ENCODE measurements around the gene SYT1.

Gene SYT1

DNA sequence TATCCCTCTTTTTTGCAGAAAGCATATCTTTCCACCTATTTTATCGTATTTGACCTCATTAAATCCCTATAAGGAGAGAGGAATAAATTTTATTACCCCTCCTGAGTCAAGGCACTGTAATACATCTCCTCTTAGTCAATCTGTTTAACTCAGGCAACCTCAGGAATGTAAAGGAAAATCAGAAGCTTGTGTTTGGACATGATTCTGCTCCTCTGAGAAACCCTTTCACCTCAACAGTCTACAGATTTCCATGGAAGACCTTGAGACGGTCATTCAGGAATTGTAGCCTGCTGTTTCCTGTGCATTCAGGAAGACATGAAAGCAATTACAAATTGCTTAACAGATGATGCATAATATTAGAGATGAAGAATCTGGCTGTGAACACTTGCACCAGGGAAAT lies 465.4 kb downstream of the SYT1 start:
- DNase-seq (ENCODE audit: low read depth in 1 of 2, low spot score in 1 of 2), result no peak

DNA sequence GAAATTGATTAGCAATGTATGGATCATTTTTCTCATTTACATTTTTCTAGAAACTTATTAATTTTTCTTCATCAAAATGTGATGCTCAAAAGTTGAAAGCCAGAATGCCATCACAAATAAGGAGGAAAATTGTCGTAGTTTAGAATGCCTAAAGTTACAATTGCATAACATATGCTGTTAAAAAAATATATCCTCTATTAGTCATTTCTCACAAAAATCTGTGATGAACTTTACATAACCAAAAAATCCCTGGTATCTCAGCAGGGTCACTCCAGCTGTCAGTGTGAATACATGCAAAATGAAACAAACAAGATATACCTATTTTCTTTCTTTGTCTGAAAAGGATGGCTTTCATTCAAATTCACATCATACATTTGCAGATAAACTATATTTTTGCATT lies 467.3 kb downstream of the SYT1 start:
- DNase-seq (ENCODE audit: low read depth in 1 of 2, low spot score in 1 of 2), result no peak

DNA sequence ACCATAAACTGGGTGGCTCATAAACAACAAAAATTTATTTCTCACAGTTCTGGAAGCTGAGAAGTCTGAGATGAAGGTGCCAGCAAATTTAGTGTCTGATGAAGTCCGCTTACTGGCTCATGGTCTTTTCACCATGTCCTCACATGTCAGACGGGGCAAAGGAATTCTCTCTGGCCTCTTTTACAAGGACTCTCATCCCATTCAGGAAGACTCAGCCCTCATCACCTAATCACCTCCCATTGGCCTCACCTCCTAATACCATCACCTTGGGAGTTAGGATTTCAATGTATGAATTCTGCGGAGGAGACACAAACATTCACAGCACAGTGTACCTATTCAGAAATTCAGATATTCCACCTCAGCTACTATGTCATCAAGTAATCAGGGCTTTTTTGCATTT lies 468.6 kb downstream of the SYT1 start:
- no peak for DNase-seq (ENCODE audit: low read depth in 1 of 2, low spot score in 1 of 2)

DNA sequence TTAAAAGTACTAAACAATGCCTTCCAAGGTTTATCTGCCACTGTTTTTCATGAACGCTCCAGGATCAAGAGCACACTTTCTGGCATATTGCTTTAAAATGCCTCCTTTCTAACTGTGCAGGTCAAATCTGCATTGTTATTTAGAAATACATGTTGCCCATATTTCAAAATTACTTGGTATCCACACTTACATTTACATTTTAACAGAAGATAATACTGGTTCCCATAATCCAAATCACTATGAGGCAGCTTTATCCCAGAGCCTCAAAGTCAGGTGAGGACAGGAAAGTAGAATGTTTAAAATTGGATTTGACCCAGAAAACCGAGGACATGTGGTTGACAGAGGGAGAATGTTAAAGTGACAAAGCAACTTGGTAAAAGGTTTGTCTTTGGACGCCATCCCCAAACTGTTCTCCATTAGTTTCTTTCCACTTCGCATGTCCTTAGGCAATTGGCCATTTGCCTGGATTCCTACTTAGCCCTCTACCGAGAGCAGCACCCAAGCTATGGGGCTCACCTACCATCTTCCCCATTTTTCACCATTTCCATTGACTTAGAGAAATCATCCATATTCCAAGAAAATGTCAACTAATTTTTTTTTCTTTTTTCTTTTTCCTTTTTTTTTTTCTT lies 473.2 kb downstream of the SYT1 start:
- no peak for DNase-seq (ENCODE audit: low read depth in 1 of 2, low spot score in 1 of 2)

DNA sequence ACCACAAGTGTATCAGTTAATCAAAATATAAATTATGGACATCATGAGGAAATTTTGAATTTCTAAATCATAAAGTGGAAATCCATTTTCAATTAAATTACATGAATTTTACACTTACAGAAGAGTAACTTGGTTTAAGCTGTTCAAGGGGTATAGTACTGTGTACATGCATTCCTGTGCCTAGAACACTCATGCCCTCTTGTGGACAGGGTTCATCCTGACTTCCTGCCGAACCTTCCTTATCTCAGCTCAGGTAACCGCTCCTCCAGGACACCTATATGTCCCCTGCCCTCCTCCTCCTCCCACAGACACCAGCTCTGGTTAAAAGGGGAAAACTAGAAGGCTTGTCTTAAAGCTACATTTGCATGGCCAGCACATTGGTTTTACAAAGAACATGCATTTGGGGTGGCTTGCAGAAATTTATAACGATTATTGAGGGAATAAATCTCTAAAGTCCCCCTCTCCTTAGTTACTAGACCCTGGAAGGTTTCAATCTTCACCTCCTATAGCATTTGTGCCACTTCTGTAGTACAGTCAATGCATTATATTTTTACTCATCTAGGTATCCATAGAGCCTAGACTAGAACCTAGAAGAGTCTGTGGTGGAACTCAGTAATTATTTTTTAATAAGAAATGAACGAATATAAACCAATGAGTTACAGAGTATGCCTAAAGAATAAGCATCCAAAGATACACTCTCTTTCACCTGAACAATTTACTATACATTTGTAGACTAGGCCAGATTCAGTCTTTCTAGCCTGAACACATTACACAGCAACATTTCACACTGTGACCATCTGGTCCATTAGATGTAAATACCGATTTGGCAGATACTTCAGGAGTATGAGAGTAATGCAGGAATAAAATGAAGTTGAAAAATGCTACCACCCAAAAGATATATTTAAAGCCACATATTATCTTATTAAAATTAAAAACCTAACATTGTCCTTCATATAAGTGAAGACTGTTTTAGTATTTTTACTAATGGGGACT lies 480.6 kb downstream of the SYT1 start:
- DNase-seq (ENCODE audit: low read depth in 1 of 2, low spot score in 1 of 2), result no peak

DNA sequence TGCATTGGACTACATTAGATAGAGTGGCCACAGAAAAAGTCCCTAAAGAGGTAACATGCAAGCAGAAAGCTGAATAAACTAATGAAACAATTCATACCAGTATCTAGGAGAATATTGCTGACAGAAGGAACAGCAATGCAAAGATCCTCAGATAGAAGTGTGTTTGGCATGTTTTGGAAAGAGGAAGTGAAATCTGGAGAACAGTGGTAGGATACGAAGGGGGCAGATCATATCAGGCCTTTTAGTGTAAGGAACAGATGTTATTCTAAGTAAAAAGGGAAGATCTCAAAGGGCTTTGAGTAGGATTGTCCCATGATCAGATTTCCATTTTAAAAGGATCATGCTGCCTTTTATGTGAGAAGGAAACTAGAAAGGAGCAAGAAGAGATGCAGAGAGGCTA lies 483.3 kb downstream of the SYT1 start:
- DNase-seq (ENCODE audit: low read depth in 1 of 2, low spot score in 1 of 2), result no peak

DNA sequence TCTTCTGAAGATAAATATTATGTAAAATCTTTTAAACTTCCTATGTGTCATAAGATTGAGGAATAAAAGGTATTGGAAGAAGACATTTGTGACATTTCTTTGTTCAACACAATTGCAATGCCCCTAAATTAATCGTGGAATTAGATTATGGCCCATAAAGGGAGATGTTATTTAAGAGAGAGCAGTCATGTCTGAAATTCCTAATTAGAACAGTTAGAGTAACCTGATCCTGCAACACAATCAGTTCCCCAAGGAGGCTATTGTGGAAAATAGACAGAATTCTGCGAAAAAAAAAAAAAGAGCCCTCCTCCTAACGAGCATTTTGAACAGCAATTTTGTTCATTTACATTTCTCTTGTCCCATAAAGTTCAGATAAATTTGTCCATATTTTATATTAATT lies 486.7 kb downstream of the SYT1 start:
- no peak for DNase-seq (ENCODE audit: low read depth in 1 of 2, low spot score in 1 of 2)

DNA sequence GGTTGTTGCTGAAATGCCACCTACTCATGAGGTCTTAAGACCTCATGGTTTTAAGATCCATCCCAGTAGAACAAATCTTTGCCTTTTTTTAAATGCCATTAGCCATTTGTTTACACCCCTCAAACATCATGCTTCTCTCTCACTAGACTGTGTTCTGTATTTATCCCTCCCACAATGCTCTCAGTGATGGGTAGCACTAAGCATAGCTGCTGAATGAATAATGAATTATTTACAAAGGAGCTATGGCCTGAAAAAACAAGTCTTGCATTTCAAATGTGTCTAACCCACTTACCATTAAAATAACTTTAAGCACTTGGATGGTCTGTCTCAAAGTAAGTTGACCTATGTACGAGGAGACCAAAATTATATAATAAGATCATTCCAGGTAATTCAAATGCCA lies 491.6 kb downstream of the SYT1 start:
- no peak for DNase-seq (ENCODE audit: low read depth in 1 of 2, low spot score in 1 of 2)

DNA sequence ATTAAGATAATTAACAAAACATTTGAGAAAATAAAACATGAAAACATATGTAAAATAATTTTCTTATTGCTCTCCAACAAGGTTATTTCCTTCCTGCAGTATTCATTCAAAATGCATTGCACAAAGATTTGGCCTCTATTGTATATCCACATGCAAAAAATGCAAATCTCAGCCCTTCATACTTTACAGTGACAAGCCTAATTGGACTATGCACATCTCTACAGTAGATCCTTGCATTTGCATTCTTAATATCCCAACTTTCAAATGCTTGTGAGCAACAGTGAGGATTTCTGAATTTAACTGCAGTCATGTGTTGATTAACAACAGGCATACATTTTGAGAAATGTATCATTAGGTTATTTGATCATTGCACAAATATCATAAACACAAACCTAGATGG lies 492.5 kb downstream of the SYT1 start:
- no peak for DNase-seq (ENCODE audit: low read depth in 1 of 2, low spot score in 1 of 2)

DNA sequence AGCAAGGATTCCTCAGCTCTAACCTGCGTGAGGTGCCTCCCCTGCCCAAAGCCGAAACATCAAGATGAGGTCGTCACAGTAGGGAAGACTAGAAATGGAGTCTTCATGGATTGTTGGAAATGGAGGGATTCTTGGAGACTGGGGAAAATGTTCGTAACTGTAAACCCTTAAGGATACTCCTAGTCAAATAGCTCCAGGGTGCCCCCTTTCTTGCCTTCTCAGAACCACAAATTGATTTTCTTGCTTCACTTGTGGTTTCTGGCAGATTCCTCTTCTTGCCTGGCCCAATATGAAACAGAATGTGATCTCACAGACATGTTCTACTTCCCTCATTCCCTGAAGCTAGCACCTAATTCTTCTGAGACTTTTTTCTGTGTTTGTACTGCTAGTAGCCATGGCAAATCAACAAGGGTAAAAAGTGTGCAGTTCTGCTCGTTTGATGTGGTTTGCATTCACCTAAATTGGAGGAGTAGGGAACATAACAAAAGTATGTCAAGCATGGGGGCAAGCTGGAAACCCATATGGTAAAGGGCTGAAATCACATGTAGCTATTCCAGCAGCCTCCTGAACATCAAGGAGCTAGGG lies 494.2 kb downstream of the SYT1 start:
- DNase-seq (ENCODE audit: low read depth in 1 of 2, low spot score in 1 of 2), result no peak

DNA sequence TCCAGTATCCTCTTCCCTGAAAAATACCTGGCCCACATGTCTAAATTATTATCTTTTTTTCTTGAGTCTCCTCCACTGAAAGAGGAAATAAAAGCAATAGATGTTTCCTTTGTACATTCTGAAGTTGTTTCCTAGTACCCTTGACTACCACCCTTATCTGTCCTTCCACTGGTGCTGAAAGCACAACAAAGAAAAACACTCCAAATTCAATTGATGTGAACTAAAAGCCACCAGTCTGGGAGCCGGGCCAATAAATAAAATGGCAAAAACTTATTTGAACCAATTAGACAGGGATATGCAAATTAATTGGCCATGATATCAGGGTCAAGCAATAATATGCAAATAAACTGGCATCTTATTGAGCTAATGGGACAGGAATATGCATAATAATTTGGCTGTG lies 495.7 kb downstream of the SYT1 start:
- DNase-seq (ENCODE audit: low read depth in 1 of 2, low spot score in 1 of 2), result no peak

DNA sequence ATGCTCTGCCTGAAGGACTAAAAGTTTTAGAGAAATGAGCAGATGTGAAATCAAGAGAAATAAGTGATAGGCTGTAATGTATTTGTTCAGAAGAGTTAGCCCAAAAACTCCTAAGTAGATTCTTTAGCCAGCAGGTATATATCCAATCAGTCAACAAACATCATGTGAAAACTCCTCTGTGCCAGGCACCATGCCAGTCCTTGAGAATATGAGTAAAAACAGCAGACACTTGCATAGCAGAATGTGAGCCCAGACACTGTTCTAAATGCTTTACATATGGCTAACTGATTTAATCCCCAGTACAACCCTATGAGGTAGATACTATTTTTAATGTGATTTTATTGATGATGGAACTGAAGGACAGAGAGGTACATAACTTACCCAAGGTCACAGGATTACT lies 496.4 kb downstream of the SYT1 start:
- DNase-seq (ENCODE audit: low read depth in 1 of 2, low spot score in 1 of 2), result no peak

DNA sequence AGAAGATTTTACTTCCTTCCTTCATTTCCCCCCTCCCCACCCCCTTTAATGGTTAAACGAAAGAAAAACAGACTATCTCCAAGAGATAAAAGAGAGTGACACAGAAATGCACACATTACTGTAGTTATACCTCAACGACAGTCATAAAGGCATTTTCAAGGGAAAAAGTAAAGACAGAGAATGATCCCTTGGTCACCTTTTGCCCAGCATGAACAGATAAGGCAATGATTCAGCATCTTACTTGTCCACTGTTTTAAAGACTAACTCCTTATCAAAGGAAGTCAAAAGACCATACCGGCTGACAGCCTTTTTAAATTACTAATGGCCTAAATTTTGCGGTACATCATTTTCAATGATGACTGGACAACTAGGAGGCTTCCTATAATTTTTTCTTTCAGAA lies 499.6 kb downstream of the SYT1 start:
- DNase-seq (ENCODE audit: low read depth in 1 of 2, low spot score in 1 of 2), result no peak

DNA sequence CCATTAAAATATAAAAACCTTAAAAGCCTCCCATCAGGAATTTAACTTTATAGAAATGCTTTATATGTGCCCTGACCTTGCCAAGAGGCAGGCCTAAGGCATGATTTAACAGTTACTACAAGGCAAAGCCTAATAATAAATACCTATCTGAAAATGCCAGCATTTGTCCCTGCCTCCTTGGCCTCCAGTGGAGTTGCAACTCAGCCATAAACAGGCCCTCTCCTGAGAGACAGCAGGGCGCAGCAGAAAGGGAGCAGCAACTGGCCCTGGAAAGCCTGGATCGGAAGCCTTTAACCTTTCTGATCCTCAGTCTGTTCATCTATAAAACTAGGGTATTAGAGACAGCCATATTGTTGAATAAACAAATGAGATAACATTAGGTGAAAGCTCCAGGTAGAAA lies 501.8 kb downstream of the SYT1 start:
- DNase-seq (ENCODE audit: low read depth in 1 of 2, low spot score in 1 of 2), result no peak

DNA sequence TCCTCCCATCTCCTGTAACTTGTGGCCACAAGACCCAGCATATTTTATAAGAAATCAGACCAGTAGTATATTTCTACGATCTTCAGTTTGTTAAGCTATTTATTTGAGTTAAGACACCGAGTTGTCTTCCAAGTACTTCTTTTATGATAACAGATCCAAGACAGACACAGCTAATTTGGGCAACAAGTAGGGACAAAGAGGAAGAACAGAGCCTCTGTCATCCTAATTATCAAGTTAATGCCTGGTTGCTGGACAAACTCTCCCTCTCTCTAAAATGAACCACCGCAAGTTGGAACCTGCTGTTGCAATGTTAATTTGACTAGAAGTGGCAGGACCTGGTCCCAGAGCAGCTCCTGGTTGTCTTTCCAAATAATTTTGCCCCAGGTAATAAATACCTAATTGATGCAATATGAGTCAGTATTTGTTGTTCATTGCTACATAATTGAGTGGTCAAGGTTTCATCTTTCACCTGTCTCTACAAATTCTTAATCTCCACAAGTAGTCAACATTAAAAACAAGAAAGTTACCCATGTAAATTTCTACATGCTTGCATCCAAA lies 502.5 kb downstream of the SYT1 start:
- DNase-seq (ENCODE audit: low read depth in 1 of 2, low spot score in 1 of 2), result no peak

DNA sequence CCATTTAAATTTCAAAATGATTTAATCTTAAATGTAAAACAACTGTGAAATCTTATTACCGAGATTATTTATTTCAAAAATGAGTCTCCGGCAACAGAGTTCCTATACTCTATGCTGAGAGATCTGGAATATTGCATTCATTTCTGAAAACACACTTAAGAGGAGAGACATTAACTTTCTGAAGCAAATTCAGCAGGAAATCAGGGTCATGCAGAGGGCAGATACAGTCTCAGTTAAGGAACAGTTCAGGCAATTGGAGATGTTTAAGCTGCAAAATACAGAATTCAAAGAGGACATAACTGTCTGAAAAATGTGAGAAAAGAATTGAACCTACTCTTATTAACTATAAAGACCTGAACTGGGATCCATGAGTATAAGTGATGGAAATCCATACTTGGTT lies 505.4 kb downstream of the SYT1 start:
- DNase-seq (ENCODE audit: low read depth in 1 of 2, low spot score in 1 of 2), result no peak

DNA sequence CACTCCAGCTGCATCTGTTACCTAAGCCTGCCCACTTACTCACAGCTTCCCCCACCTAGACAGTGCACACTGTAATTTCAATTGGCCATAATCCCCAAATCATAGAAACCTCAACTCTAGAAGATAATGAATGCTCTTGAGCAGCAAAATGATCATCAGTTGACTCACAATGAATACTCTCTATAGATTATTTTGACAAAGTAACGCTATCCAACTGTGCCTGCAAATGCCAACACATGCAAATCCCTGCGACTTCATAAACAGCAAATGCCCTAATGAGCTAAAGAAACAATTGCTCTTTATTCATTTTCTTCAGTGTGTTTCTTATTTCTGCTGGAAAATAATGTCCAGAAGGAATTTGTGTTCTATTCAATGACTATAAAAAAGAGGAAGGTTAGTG lies 506.7 kb downstream of the SYT1 start:
- DNase-seq (ENCODE audit: low read depth in 1 of 2, low spot score in 1 of 2), result no peak

DNA sequence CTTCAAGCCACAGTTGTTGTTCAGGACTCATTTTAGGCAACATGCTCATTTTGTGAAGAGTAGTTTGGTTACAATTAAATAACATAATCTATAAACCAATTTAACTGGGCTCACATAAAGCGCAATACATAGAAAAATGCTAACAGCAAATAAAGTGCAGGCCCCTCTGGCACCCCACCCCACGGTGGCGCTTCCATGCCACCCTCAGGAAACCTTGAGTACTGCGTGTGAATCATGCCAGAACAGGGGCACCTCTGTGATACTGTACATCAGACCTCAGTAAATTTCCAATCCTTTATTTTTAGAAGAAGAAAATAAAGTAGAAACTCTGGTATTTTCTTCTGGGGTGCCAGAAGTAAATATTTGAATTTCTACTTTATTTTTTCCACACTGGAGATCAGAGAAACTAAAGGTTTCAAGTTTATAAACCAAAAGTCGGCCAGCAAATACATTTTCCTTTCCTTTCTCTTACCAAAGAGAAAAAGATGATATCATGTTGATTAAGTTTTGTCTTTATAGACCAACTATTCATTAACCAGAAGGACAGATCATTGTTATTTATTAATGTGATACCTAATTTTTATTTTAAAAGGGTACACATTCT lies 509.4 kb downstream of the SYT1 start:
- no peak for DNase-seq (ENCODE audit: low read depth in 1 of 2, low spot score in 1 of 2)

DNA sequence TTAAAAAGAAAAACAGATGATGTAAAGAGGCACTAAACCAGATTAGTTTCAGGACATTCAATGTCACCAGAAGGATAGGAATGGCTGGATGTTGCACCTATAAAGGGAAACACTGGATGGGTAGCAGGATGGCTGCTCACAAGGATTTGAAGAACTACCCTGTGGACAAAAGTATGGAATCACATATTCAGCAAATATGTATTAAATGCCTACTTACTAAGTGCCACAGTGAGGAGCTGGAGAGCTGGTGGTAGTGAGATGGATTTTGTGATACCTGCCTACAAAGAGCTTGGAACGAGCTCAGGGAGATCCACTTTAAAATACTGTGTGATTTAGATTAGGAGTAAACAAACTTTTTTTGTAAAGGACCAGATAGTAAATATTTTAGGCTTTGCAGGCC lies 510.0 kb downstream of the SYT1 start:
- DNase-seq (ENCODE audit: low read depth in 1 of 2, low spot score in 1 of 2), result no peak

DNA sequence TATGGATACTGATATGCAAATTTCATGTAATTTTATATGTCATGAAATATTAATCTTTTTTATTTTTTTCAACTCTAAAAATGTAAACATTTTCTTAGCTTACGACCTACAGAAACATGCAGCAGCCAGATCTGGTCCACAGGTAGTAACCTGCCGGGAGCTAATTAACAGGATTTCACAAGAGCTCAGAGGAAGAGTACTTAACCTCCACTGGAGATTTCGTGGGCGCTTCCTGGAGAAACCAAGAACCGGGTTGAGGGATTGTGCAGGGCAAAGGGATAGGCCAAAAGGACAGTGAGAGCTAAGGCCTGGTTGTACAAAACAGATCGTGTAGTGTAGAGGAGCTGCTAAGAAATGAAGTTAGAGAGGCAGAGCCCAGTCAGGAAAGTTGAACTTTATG lies 510.5 kb downstream of the SYT1 start:
- DNase-seq (ENCODE audit: low read depth in 1 of 2, low spot score in 1 of 2), result no peak

DNA sequence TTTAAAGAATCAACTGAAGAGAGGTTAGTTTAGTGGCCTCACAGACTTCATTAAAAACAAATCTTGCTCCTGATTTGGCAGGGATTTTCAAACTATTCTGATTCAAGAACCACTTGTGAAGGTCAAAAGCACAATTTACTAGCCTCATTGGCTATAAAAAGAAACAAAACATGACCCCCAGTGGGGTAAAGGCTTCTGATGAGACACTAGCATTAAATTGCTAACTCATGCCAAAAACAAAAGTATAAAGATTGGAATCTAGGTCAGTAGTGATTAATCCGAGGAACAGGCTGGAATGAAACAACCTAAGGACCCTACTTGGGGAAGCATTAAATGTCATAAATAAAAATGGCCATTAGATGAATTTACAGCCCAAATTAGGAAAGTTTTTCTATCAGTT lies 513.9 kb downstream of the SYT1 start:
- DNase-seq (ENCODE audit: low read depth in 1 of 2, low spot score in 1 of 2), result no peak

DNA sequence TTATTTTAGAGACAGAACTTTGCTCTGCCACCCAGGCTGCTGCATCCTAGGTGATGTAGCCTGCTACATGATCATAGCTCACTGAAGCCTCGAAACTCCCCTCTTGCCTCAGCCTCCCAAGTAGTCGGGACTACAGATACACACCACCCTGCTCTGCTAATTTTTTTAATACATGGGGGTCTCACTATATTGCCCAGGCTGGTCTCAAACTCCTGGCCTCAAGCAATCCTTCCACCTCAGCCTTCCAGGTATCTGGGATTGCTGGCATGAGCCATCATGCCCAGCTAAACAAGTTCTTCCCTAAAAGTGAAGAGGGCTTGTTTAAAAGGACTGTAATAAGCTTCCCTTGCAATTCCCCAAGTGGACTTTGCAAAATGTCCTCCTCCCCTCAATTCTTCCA lies 515.8 kb downstream of the SYT1 start:
- DNase-seq (ENCODE audit: low read depth in 1 of 2, low spot score in 1 of 2), result no peak

Measured in activated T-helper 1 cell treated with anti-CD3 and anti-CD28 coated beads, Interleukin-2, amount 50 U/mL, for 16 hours (primary cell).